ENCODE data around the gene PKP3. TPM values are rescaled to one million over a fixed set of nuclear protein-coding genes. Genes with fewer than 3 reads are reported as not detected.
"Not testable (repeated sequence)": the region's sequence is repeated elsewhere in the genome, so short reads cannot be mapped to it uniquely, and the experiment has no call there.

PKP3 gene
- total and polyA plus RNA-seq, 10 donors, result 0.09 to 2.8 (median 0.44) TPM; not detected in 4

DNA sequence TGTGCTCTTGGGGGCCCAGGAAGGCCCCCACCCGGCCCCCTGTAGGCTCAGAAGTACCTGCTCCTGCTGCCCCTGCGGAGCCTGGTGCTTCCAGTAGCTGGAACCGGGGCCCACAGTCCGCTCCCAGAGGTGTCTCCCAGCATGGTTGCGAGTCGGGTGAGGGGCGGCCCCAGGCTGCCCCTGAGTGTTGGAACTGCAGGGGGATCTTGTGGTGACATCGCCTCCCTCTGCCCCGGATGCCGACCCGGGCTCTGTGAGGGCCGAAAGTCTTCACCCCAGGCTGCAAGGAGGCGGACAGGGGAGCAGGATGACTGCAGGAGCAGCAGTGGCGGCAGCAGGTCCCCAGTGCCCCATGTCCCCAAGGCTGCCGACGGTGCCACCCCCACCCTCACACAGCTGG is 9.5 kb upstream of the PKP3 start:
- no peak overlapping the region for H3K4me3 ChIP-seq
- intact Hi-C loops (cut with DNase I; ENCODE audit: low total_unique reads), result no loop called here
- WGBS, 5 donors, result 89 to 97% (median 91%) methylated on average over 10 to 16 of the region's 16 CpGs; no CpG with 5 or more reads in 1 of the 5 donors
- no peaks in the 10 kb centered on the region for H3K4me1 ChIP-seq
- no peak for TF ChIP-seq POLR2AphosphoS5 (IDR thresholded peaks at IDR 0.05)
- H3K27me3 ChIP-seq (replicated peaks in 1 of 7), result peaks cover 0 to 27% (median 11%) of the 10 kb centered on the region in 7 donors
- H3K36me3 ChIP-seq, result no peaks in the 10 kb centered on the region
- DNase-seq, result no peak
- H3K27ac ChIP-seq, result no peak overlapping the region
- H3K9me3 ChIP-seq, result peaks cover 0 to 24% (median 21%) of the 10 kb centered on the region in 8 donors

DNA sequence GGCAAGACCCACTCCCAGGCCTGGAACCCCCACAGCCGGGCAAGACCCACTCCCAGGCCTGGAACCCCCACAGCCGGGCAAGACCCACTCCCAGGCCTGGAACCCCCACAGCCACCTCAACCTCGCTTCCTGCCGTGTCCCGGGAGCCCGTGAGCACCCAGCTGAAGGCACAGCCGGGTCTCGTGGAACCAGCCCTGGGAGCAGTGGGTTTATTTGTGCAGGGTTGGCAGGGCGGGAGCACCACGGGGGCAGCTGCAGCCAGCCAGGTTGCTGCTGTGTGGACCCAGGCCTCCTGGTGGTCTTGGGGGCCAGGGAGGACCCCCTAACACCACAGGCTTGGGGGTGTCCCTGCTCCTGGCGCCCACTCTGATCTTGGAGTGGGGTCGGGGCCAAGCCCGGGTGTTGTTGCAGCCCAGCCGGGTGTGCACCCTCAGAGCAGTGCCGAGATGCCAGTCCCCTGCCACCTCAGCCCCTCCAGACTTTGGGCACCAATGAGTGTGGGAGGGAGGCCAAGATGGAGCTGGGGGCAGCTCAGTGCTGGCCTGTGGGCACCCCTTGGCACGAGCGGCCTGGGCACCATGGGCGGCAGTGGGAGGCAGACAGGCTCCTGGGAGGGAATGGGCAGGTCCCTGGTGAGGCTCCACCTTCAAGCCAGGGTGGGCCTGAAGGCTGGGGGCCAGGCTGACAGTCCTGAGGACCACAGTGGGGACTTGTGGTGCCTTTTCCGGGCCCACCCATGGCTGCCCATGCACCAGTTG is 8.2 kb upstream of the PKP3 start:
- H3K4me1 ChIP-seq, result no peaks in the 10 kb centered on the region
- no peaks in the 10 kb centered on the region for H3K36me3 ChIP-seq
- peaks cover 0 to 24% (median 21%) of the 10 kb centered on the region in 8 donors for H3K9me3 ChIP-seq
- TF ChIP-seq POLR2AphosphoS5 (IDR thresholded peaks at IDR 0.05) (no peak), POLR2A (IDR thresholded peaks at IDR 0.05) (no peak)
- TF ChIP-seq, protein P1, sequence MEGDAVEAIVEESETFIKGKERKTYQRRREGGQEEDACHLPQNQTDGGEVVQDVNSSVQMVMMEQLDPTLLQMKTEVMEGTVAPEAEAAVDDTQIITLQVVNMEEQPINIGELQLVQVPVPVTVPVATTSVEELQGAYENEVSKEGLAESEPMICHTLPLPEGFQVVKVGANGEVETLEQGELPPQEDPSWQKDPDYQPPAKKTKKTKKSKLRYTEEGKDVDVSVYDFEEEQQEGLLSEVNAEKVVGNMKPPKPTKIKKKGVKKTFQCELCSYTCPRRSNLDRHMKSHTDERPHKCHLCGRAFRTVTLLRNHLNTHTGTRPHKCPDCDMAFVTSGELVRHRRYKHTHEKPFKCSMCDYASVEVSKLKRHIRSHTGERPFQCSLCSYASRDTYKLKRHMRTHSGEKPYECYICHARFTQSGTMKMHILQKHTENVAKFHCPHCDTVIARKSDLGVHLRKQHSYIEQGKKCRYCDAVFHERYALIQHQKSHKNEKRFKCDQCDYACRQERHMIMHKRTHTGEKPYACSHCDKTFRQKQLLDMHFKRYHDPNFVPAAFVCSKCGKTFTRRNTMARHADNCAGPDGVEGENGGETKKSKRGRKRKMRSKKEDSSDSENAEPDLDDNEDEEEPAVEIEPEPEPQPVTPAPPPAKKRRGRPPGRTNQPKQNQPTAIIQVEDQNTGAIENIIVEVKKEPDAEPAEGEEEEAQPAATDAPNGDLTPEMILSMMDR (IDR thresholded peaks at IDR 0.05 in 8 of 11, conservative IDR thresholded peaks at IDR 0.05 in 3 of 11), result no peak
- peak overlapping the region in 1 of 8 donors; percentile 21 for H3K27ac ChIP-seq
- H3K27me3 ChIP-seq (replicated peaks in 1 of 7), result peaks cover 0 to 15% (median 4%) of the 10 kb centered on the region in 7 donors
- intact Hi-C loops (cut with DNase I; ENCODE audit: low total_unique reads), result no loop called here
- no peak for DNase-seq
- 74 to 100% (median 93%) methylated on average over 9 to 19 of the region's 19 CpGs for WGBS, 5 donors
- no peak overlapping the region for H3K4me3 ChIP-seq

DNA sequence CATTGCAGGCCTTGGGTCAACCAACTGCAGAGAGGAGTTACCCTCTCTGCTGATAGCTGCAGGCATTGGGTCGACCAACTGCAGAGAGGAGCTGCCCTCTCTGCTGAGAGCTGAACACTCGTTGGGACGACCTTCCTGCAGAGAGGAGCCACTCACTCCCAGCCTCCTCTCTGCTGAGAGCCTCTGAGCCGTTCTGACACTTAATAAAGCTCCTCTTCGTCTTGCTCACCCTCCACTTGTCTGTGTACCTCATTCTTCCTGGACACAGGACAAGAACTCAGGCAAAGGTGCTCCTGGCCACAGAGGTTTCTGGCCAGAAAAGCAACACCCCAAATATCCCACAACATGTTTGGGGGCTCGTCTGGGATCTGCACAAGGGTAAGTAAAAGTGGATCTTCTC is 7.5 kb upstream of the PKP3 start:
- Histone ChIP-seq H3K9me3 (peaks cover 0 to 24% (median 21%) of the 10 kb centered on the region in 8 donors), H3K36me3 (no peaks in the 10 kb centered on the region), H3K27ac (peak overlapping the region in 2 of 8 donors; percentile 61 to 68), H3K4me3 (no peak overlapping the region), H3K27me3 (replicated peaks in 1 of 7) (peaks cover 0 to 13% (median 4%) of the 10 kb centered on the region in 7 donors), H3K4me1 (no peaks in the 10 kb centered on the region)
- TF ChIP-seq, protein P1 (IDR thresholded peaks at IDR 0.05 in 8 of 11, conservative IDR thresholded peaks at IDR 0.05 in 3 of 11), result no peak
- no peak for TF ChIP-seq POLR2A (IDR thresholded peaks at IDR 0.05)
- no peak for TF ChIP-seq POLR2AphosphoS5 (IDR thresholded peaks at IDR 0.05)
- intact Hi-C loops (cut with DNase I; ENCODE audit: low total_unique reads), result no loop called here
- WGBS, 5 donors, result 77 to 91% (median 87%) methylated on average over 6 of the region's 6 CpGs
- no peak for DNase-seq

DNA sequence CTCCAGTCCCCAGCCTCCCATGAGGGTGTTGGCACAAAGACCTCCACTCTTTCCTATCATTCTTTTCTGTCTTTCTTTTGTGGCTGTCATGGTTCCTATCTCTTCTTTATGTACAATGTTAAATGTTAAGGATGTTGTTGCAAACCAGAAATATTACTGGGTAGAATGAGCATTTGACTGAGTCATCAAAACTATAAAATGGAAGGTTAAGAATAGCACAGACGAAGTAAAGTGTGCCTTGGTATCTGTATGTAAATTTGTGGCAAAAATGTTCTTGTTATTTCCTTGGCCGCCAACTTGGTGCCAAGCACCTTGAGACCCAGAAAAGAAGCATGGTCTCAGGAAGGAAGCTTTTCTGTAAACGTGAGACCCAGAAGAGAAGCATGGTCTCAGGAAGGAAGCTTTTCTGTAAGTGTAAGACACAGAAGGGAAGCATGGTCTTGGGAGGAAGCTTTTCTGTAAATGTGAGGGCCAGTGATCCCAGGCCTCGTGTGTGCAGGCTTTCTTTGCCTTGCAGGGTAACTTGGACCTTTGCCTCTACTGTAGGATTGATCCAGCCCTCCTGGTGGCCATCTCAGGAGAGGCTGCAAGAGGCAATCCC is 6.7 kb upstream of the PKP3 start:
- peak overlapping the region in 2 of 8 donors; percentile 61 to 68 for H3K27ac ChIP-seq
- peaks cover 0 to 24% (median 21%) of the 10 kb centered on the region in 8 donors for H3K9me3 ChIP-seq
- intact Hi-C loops (cut with DNase I; ENCODE audit: low total_unique reads), result no loop called here
- H3K4me1 ChIP-seq, result no peaks in the 10 kb centered on the region
- TF ChIP-seq POLR2A (IDR thresholded peaks at IDR 0.05) (no peak), POLR2AphosphoS5 (IDR thresholded peaks at IDR 0.05) (no peak)
- TF ChIP-seq, protein P1 (IDR thresholded peaks at IDR 0.05 in 8 of 11, conservative IDR thresholded peaks at IDR 0.05 in 3 of 11), result no peak
- no peaks in the 10 kb centered on the region for H3K36me3 ChIP-seq
- WGBS, 5 donors, result 22 to 35% (median 32%) methylated on average over 4 of the region's 4 CpGs
- no peak overlapping the region for H3K4me3 ChIP-seq
- no peak for DNase-seq
- H3K27me3 ChIP-seq (replicated peaks in 1 of 7), result peaks cover 0 to 12% (median 0%) of the 10 kb centered on the region in 7 donors

DNA sequence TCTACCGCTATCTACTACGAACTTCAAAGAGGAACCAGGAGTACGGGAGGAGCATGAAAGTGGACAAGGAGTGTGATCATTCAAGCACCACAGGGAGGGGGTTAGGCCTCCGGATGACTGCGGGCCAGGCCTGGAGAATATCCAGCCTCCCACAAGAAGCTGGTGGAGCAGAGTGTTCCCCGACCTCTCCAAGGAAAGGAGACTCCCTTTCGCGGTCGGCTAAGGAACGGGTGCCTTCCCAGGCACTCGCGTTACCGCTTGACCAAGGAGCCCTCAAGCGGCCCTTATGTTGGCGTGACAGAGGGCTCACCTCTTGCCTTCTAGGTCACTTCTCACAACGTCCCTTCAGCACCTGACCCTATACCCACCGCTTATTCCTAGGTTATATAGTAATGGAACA is 4.6 kb upstream of the PKP3 start:
- DNase-seq; H3K36me3 ChIP-seq; H3K4me3 ChIP-seq; H3K4me1 ChIP-seq; intact Hi-C loops (cut with DNase I; ENCODE audit: low total_unique reads); H3K27ac ChIP-seq: not testable (repeated sequence)
- WGBS, 5 donors, result 67 to 84% (median 74%) methylated on average over 9 to 17 of the region's 17 CpGs
- Histone ChIP-seq H3K9me3 (peaks cover 0 to 24% (median 21%) of the 10 kb centered on the region in 8 donors), H3K27me3 (replicated peaks in 1 of 7) (peaks cover 0 to 29% (median 0%) of the 10 kb centered on the region in 7 donors)

All from spleen (tissue), 11 donors.